RPMI8226 (cell line): ENCODE data around the gene SLC13A3.

Experiments used
- DNase-seq: peaks from one replicate; pipeline ENCODE4 v3.0.0-alpha.2; 2015

The SLC13A3 gene

GRCh38 chr20:46650575-46651090 is 626 bp downstream of the SLC13A3 start:
- DNase-seq = no peak

- DNase-seq = no peak
Observed at GRCh38 chr20:46649965-46650542, 1.2 kb downstream of the SLC13A3 start.

DNA sequence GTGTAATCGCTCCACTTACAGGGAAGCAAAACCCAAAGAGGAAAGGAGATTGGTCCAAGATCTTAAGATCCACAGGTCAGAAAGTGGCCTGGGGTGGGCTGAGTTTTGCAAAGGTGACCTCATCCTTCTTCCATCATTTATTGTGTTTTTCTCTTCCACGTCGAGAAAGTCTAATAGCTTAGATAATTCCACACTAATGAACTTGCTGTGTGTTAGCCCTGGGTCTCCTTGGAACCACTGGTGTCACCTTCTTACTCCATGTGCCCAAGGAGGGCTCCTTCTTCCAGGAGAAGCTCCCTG is 1.7 kb downstream of the SLC13A3 start:
- no peak for DNase-seq

- peak; percentile 26 for DNase-seq
Observed at GRCh38 chr20:46648903-46649649, 2.2 kb downstream of the SLC13A3 start.

- DNase-seq = no peak
Observed at GRCh38 chr20:46647469-46647868, 3.8 kb downstream of the SLC13A3 start.

- DNase-seq = no peak
Observed at GRCh38 chr20:46646659-46647380, 4.4 kb downstream of the SLC13A3 start.

GRCh38 chr20:46646122-46646521 is 5.1 kb downstream of the SLC13A3 start:
- DNase-seq = no peak

- no peak for DNase-seq
Observed at GRCh38 chr20:46644733-46645132, 6.5 kb downstream of the SLC13A3 start.

DNA sequence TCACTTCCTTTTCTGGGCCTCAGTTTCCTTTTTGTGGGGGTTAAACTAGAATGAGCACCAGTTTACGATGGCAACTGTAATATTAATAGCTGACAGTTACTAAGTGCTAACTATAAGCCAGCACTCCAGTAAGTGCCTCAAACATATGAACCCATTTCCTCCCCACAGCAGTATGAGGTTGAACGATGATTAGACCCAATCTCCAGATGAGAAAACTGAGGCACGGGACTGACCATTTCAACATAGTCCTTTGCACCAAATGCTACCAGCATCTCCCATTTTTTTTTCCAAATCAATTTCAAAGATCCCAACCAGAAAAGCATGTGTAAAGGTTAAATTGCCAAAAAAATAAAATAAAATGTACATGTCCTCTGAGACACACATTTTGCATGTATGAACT is 7.1 kb downstream of the SLC13A3 start:
- no peak for DNase-seq

GRCh38 chr20:46642969-46643343 is 8.3 kb downstream of the SLC13A3 start:
- DNase-seq = no peak

- no peak for DNase-seq
Observed at GRCh38 chr20:46642265-46642968, 8.8 kb downstream of the SLC13A3 start.

- DNase-seq = no peak
Observed at GRCh38 chr20:46641424-46641823, 9.8 kb downstream of the SLC13A3 start.

- no peak for DNase-seq
Observed at GRCh38 chr20:46640536-46641311, 10.5 kb downstream of the SLC13A3 start.

DNA sequence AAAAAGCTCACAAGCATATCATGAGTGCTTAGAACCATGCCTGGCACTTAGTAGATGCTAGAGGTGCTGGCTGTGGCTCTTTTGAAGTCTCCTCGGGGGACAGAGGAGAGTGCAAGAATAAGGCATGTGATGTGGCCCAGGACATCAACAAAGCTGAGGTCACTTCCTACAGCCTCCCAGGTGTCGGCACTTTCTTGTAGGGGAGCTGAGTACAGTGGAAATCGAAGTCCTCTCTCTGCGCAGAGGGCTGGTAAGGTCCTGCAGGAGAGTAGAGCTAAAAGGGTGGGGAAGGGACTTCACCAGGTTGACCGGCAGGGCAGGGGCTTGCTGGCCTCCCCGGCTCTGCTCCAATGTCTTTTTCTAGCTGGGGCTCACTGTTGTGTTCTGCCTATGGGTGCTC is 11.2 kb downstream of the SLC13A3 start:
- no peak for DNase-seq

GRCh38 chr20:46639587-46639986 is 11.7 kb downstream of the SLC13A3 start:
- DNase-seq = no peak

GRCh38 chr20:46638898-46639274 is 12.4 kb downstream of the SLC13A3 start:
- DNase-seq = no peak

- DNase-seq = no peak
Observed at GRCh38 chr20:46638134-46638897, 12.9 kb downstream of the SLC13A3 start.

GRCh38 chr20:46637427-46638133 is 13.7 kb downstream of the SLC13A3 start:
- DNase-seq = no peak

DNA sequence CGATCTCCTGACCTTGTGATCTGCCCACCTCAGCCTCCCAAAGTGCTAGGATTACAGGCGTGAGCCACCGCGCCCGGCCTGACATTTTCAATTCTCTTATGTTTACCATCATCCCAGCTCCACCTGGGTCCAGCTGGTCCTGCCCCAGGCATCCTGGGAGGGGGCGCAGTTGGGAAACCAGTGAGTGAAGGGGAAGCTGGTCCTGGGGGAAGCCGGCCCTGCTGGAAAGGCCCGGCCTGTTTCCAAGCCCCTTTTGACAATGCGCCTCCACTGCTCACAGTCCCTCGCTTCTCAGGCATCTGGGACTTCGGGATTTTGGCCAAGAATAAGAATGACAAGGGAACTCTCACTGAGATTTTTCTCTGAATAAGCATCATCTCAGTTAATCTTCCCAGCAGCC is 14.2 kb downstream of the SLC13A3 start:
- DNase-seq = no peak

DNA sequence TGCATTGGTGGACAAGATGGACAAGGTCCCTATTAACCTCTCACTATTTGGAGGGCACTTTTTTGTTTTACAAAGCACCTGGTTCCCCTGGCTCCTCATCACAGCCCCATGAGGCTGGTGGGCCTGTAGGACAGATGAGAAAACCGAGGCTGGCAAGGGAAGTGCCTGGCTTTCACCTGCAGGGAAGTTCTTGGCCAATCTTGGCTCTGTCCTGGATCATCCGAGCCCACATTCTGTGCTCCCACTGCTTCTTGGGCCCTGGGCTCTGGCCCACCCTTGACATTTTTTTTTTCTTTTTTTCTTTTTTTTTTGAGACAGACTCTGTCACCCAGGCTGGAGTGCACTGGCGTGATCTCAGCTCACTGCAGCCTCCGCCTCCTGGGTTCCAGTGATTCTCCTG is 14.7 kb downstream of the SLC13A3 start:
- no peak for DNase-seq

DNA sequence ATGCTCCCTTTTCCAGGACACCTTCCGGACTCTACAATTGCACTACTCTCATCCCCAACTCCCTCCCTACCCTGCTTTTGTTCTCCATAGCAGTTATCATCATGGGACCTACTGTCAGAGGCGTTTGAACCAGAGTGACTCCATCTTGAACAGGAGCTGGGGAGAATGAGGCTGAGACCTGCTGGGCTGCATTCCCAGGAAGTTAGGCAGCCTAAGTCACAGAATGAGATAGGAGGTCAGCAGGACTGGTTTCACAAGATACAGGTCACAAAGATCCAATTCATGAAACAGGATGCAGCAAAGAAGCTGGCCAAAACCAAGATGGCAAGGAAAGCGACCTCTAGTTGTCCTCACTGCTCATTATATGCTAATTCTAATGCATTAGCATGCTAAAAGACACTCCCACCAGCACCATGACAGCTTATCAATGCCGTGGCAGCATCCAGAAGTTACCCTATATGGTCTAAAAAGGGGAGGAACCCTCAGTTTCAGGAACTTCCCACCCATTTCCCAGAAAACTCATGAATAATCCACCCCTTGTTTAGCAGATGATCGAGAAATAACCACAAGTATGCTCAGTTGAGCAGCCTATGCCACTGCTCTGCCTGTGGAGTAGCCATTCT is 15.6 kb downstream of the SLC13A3 start:
- DNase-seq = no peak
